Ishikawa (cell line): ENCODE measurements around the gene WNT7A.

Source experiments
- CEBPB ChIP-seq: IDR thresholded peaks from 2 replicates; pipeline ENCODE4 v1.6.1; 2012
- CREB1 ChIP-seq: IDR thresholded peaks from 2 replicates; pipeline ENCODE4 v1.6.1; 2012; ENCODE audit warnings: low read depth
- EGR1 ChIP-seq: IDR thresholded peaks from 2 replicates; pipeline ENCODE4 v1.6.1; 2012
- EP300 ChIP-seq: IDR thresholded peaks from 2 replicates; pipeline ENCODE4 v1.6.1; 2012; ENCODE audit warnings: borderline replicate concordance
- FOXM1 ChIP-seq: IDR thresholded peaks from 2 replicates; pipeline ENCODE4 v1.6.1; 2012; ENCODE audit warnings: low read depth, borderline replicate concordance
- NFIC ChIP-seq: IDR thresholded peaks from 2 replicates; pipeline ENCODE4 v1.6.1; 2012
- RAD21 ChIP-seq: IDR thresholded peaks from 2 replicates; pipeline ENCODE4 v1.6.1; 2012; ENCODE audit warnings: low read depth
- TAF1 ChIP-seq: IDR thresholded peaks from 2 replicates; pipeline ENCODE4 v1.6.1; 2012; ENCODE audit warnings: low read depth, mild to moderate bottlenecking
- TCF12 ChIP-seq: IDR thresholded peaks from 2 replicates; pipeline ENCODE4 v1.6.1; 2012; ENCODE audit warnings: low read depth
- TEAD4 ChIP-seq: IDR thresholded peaks from 2 replicates; pipeline ENCODE4 v1.6.1; 2012
- YY1 ChIP-seq: IDR thresholded peaks from 2 replicates; pipeline ENCODE4 v1.6.1; 2012; ENCODE audit warnings: low read depth
- ZBTB7A ChIP-seq: IDR thresholded peaks from 2 replicates; pipeline ENCODE4 v1.6.1; 2012; ENCODE audit warnings: low read depth
- TF ChIP-seq, protein P1 (sequence below): IDR thresholded peaks from 2 replicates; pipeline ENCODE4 v1.6.1; 2012; ENCODE audit warnings: low read depth, mild to moderate bottlenecking
- TF ChIP-seq, protein P2 (sequence below): IDR thresholded peaks from 2 replicates; pipeline ENCODE4 v1.6.1; 2012
- TF ChIP-seq, protein P3 (sequence below): IDR thresholded peaks from 2 replicates; pipeline ENCODE4 v1.6.1; 2012

The WNT7A gene

GRCh38 chr3:13834258-13835035 lies 45.4 kb downstream of the WNT7A start:
- TF ChIP-seq NFIC = no peak
- TF ChIP-seq RAD21 = no peak
- no peak for TF ChIP-seq ZBTB7A
- TF ChIP-seq, protein P1, sequence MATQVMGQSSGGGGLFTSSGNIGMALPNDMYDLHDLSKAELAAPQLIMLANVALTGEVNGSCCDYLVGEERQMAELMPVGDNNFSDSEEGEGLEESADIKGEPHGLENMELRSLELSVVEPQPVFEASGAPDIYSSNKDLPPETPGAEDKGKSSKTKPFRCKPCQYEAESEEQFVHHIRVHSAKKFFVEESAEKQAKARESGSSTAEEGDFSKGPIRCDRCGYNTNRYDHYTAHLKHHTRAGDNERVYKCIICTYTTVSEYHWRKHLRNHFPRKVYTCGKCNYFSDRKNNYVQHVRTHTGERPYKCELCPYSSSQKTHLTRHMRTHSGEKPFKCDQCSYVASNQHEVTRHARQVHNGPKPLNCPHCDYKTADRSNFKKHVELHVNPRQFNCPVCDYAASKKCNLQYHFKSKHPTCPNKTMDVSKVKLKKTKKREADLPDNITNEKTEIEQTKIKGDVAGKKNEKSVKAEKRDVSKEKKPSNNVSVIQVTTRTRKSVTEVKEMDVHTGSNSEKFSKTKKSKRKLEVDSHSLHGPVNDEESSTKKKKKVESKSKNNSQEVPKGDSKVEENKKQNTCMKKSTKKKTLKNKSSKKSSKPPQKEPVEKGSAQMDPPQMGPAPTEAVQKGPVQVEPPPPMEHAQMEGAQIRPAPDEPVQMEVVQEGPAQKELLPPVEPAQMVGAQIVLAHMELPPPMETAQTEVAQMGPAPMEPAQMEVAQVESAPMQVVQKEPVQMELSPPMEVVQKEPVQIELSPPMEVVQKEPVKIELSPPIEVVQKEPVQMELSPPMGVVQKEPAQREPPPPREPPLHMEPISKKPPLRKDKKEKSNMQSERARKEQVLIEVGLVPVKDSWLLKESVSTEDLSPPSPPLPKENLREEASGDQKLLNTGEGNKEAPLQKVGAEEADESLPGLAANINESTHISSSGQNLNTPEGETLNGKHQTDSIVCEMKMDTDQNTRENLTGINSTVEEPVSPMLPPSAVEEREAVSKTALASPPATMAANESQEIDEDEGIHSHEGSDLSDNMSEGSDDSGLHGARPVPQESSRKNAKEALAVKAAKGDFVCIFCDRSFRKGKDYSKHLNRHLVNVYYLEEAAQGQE = no peak
- no peak for TF ChIP-seq TCF12
- no peak for TF ChIP-seq TEAD4
- TF ChIP-seq FOXM1 = no peak
- TF ChIP-seq EGR1 = no peak
- TF ChIP-seq YY1 = no peak
- no peak for TF ChIP-seq EP300
- TF ChIP-seq, protein P2, sequence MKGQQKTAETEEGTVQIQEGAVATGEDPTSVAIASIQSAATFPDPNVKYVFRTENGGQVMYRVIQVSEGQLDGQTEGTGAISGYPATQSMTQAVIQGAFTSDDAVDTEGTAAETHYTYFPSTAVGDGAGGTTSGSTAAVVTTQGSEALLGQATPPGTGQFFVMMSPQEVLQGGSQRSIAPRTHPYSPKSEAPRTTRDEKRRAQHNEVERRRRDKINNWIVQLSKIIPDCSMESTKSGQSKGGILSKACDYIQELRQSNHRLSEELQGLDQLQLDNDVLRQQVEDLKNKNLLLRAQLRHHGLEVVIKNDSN = no peak
- TF ChIP-seq CEBPB = no peak
- TF ChIP-seq CREB1 = no peak
- no peak for TF ChIP-seq TAF1
- TF ChIP-seq, protein P3, sequence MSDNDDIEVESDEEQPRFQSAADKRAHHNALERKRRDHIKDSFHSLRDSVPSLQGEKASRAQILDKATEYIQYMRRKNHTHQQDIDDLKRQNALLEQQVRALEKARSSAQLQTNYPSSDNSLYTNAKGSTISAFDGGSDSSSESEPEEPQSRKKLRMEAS = no peak

DNA sequence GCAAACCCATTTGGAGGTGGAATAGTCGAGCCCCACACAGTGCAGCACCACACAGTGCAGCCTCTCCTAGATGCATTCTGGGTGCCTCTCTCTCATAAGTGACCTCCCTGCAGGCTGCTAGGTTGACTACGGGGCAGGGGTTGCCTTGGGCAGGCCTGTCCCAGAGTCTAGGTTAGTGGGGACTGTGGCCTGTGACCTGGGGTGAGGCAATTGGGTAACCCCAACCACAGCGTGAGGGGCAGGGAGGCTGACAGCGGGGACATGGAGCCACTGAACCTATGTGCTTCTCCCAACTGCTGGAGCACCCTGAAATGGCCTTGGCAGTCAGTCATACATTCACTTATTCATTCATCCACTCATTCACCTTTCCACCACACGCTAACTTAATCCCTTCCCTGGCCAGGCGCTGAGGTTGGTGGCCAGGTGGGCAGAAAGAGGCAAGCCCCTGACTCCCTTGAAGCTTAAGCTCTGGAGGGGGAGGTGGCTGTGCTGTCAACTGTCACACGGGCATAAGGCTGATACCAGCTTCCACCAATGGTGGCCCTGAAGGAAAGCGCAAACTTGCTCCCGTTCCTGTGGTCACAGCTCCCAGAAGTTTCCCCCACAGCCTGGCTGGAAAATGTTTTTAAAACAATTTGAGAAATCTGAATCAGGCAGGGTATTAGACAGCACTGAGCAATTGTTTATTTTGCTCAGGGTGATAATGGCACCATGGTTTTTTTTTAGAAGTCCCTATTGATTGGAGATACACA lies 46.2 kb downstream of the WNT7A start:
- TF ChIP-seq FOXM1 (no peak), TEAD4 (no peak), TAF1 (no peak), ZBTB7A (no peak), TCF12 (no peak), YY1 (no peak), EGR1 (no peak), EP300 (no peak)
- TF ChIP-seq, protein P2 = no peak
- TF ChIP-seq, protein P3 = no peak

- TF ChIP-seq CREB1 = no peak
- TF ChIP-seq ZBTB7A = no peak
Observed at GRCh38 chr3:13832130-13832529, 47.7 kb downstream of the WNT7A start.

GRCh38 chr3:13831386-13831996 lies 48.4 kb downstream of the WNT7A start:
- no peak for TF ChIP-seq EGR1
- TF ChIP-seq, protein P1 = peak; percentile 23; the same call in 1 of the 2 replicates

DNA sequence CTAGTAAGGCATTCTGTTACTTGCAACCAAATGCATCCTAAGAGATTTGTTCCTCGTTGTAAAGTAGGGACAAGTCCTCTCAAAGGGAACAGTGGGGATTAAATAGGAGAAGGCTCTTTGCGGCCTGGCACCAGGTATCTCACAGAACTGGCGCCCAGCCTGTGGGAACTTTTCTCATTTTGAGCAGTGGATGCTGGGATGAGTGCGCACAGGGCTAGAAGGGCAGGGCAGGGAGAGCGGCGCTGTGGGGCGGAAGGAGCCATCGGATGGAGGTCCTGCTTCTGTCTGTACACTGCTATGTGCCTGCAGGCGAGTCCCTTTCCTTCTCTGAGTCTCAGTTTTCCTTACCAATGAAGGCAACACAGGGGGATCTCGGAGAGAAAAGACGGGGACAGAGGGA lies 50.6 kb downstream of the WNT7A start:
- TF ChIP-seq NFIC (no peak), CEBPB (no peak), TEAD4 (no peak), YY1 (no peak), TCF12 (no peak), FOXM1 (no peak), TAF1 (no peak)
- TF ChIP-seq, protein P2 = no peak
